ENCODE measurements around the gene TIMM17A. TPM values are rescaled to one million over a fixed set of nuclear protein-coding genes. Genes with fewer than 3 reads are reported as not detected.

TIMM17A gene
- total RNA-seq, 4 donors from 2014 or later: 37.8 to 40.9 (median 38.5) TPM

DNA sequence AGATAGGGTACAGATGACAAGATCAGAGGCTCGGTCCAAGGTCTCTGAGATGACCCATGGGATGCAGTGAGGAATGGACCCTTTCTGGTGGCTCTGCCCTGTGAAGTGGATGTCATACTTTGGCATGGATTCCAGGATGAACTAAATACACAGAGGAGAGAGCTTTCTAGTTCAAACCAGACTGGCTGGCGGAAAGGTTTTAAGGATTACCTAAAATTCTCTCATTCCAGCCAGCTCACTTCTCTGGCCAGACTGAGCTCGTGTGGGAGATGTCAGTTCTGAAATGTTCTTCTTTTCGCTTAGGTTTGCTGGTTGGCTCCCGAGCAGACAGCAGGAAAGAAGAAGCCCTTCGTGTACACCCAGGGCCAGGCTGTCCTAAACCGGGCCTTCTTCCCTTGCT, 33.3 kb downstream of the TIMM17A start:
- no peak for ATAC-seq
- Histone ChIP-seq H3K27me3 (no peaks in the 10 kb centered on the region), H3K4me3 (no peak overlapping the region), H3K27ac (no peak overlapping the region), H3K9me3 (no peaks in the 10 kb centered on the region), H3K4me1 (peaks cover 0 to 18% (median 3%) of the 10 kb centered on the region in 3 donors), H3K36me3 (peaks cover 0 to 52% of the 10 kb centered on the region in 2 donors)
- WGBS, 2 donors (ENCODE audit: low coverage in 1 of 2): 74 to 85% methylated on average over 4 to 7 of the region's 7 CpGs
- no peak for TF ChIP-seq POLR2AphosphoS5 (IDR thresholded peaks at IDR 0.05)
- TF ChIP-seq POLR2A (IDR thresholded peaks at IDR 0.05): no peak

DNA sequence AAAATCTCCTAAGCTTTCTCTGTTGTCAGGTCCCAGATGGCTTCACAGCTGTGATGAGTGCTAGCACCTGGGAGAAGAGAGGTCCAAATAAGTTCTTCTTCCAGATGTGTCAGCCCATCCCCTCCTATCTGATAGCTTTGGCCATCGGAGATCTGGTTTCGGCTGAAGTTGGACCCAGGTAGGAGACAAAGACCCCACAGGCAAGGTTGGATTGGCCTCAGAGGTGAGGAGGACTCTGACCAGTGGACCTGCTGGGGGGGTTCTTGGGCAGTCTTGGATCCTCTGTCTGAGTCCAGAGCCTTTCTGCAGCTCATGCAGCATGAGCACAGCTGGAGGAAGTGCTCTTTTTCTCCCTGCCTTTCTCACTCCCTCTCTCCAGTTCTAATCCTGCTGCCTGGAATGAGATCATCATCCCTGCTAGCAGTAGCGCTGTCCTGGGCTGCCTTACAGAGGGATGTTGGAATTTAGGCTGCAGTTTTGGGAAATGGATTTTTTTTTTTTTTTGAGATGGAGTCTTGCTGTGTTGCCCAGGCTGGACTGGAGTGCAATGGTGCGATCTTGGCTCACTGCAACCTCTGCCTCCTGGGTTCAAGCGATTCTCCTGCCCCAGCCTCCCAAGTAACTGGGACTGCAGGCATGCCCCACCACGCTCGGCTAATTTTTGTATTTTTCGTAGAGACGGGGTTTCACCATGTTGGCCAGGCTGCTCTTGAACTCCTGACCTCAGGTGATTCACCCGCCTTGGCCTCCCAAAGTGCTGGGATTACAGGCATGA, 34.2 kb downstream of the TIMM17A start:
- ATAC-seq: no peak
- no peaks in the 10 kb centered on the region for H3K9me3 ChIP-seq
- H3K27me3 ChIP-seq: no peaks in the 10 kb centered on the region
- H3K4me1 ChIP-seq: peaks cover 0 to 8% (median 0%) of the 10 kb centered on the region in 3 donors
- no peak overlapping the region for H3K27ac ChIP-seq
- 95% methylated on average over 7 of the region's 10 CpGs; no CpG with 5 or more reads in 1 of the 2 donors for WGBS, 2 donors (ENCODE audit: low coverage in 1 of 2)
- peaks cover 0 to 61% of the 10 kb centered on the region in 2 donors for H3K36me3 ChIP-seq
- TF ChIP-seq, protein P1, sequence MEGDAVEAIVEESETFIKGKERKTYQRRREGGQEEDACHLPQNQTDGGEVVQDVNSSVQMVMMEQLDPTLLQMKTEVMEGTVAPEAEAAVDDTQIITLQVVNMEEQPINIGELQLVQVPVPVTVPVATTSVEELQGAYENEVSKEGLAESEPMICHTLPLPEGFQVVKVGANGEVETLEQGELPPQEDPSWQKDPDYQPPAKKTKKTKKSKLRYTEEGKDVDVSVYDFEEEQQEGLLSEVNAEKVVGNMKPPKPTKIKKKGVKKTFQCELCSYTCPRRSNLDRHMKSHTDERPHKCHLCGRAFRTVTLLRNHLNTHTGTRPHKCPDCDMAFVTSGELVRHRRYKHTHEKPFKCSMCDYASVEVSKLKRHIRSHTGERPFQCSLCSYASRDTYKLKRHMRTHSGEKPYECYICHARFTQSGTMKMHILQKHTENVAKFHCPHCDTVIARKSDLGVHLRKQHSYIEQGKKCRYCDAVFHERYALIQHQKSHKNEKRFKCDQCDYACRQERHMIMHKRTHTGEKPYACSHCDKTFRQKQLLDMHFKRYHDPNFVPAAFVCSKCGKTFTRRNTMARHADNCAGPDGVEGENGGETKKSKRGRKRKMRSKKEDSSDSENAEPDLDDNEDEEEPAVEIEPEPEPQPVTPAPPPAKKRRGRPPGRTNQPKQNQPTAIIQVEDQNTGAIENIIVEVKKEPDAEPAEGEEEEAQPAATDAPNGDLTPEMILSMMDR (IDR thresholded peaks at IDR 0.05): no peak
- TF ChIP-seq POLR2A (IDR thresholded peaks at IDR 0.05) (no peak), POLR2AphosphoS5 (IDR thresholded peaks at IDR 0.05) (no peak), EP300 (IDR thresholded peaks at IDR 0.05) (no peak)
- no peak overlapping the region for H3K4me3 ChIP-seq

DNA sequence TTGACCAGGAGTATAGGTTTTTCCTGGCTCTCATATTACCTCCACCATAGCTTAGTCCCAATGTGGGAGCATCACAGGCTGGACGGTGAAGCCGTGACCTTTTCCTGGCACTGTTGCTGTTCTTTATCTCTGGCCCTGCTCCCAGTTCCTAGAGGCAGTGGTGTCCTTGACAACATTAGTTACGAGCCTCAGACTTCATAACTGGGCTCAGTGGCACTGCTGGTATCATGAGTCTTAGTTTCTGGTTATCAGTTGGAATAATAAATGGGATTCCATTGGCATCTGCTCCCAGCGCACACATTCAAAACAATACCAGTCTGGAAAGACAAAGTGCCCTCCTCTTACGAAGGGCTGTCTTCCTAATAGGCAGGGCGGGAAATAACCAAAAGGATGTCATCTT, 35.1 kb downstream of the TIMM17A start:
- Histone ChIP-seq H3K36me3 (peaks cover 0 to 70% of the 10 kb centered on the region in 2 donors), H3K9me3 (no peaks in the 10 kb centered on the region), H3K4me1 (no peaks in the 10 kb centered on the region), H3K27ac (no peak overlapping the region), H3K4me3 (no peak overlapping the region), H3K27me3 (no peaks in the 10 kb centered on the region)
- TF ChIP-seq POLR2AphosphoS5 (IDR thresholded peaks at IDR 0.05): no peak
- no peak for ATAC-seq
- WGBS, 2 donors (ENCODE audit: low coverage in 1 of 2): 33 to 73% methylated on average over 4 to 6 of the region's 6 CpGs

DNA sequence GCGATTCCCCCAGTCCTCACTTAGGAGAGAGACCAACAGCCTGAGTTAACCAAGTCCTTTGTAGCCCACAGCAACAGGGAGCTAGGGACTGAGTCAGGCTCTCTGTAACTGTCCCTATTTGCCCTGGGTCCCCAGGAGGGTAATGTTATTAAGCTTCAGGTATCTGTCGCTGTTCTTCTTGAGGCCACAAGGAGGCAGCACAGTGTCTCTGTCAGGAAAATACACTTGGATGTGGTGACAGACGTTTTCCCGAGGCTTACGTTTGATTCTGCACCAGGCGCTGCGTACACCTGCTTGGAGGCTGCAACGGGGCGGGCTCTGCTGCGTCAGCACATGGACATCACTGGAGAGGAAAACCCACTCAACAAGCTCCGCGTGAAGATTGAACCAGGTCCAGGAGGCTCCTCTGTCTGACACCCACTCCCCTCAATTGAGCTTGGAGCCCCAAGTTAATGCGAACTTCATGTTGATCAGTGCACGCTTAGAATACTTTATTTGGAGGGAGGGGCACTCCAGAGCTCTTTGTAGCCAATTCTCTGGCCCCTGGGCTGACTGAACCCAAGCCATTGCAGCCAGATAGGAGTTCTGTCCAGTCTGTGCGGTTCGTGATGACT, 44.4 kb downstream of the TIMM17A start:
- Histone ChIP-seq H3K4me3 (no peak overlapping the region), H3K27me3 (no peaks in the 10 kb centered on the region), H3K4me1 (no peaks in the 10 kb centered on the region), H3K36me3 (peaks cover 0 to 99% of the 10 kb centered on the region in 2 donors), H3K9me3 (no peaks in the 10 kb centered on the region), H3K27ac (no peak overlapping the region)
- no peak for ATAC-seq
- 78 to 89% methylated on average over 3 to 6 of the region's 16 CpGs for WGBS, 2 donors (ENCODE audit: low coverage in 1 of 2)
- TF ChIP-seq, protein P1 (IDR thresholded peaks at IDR 0.05): peak in 3 of 4 experiments; percentile 45 to 68 (median 52)
- no peak for TF ChIP-seq EP300 (IDR thresholded peaks at IDR 0.05)

DNA sequence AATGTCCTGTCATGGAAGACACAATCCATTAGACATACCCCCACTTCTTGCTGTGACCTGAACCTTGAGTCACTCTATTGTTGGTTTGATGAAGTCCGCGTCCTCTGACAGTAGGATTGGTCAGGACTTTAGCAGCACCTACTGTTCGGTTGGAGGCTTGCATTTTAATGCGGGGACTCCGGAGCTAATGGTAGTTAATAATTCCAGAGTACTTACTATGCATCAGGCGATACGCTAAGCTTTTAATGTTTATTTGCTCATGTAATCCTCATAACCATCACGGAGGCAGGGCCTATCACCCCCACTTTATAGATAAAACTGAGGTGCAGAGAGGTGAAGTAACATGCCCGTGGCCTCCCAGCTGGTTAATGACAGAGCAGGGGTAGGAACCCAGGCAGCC, 47.2 kb downstream of the TIMM17A start:
- Histone ChIP-seq H3K4me3 (no peak overlapping the region), H3K27ac (no peak overlapping the region), H3K9me3 (no peaks in the 10 kb centered on the region), H3K27me3 (no peaks in the 10 kb centered on the region), H3K4me1 (no peaks in the 10 kb centered on the region), H3K36me3 (peaks cover 0 to 99% of the 10 kb centered on the region in 2 donors)
- TF ChIP-seq, protein P1 (IDR thresholded peaks at IDR 0.05): no peak
- TF ChIP-seq POLR2AphosphoS5 (IDR thresholded peaks at IDR 0.05) (no peak), EP300 (IDR thresholded peaks at IDR 0.05) (no peak), POLR2A (IDR thresholded peaks at IDR 0.05) (no peak)
- no CpG with 5 or more reads among the region's 9 CpGs for WGBS, 2 donors (ENCODE audit: low coverage in 1 of 2)
- no peak for ATAC-seq

DNA sequence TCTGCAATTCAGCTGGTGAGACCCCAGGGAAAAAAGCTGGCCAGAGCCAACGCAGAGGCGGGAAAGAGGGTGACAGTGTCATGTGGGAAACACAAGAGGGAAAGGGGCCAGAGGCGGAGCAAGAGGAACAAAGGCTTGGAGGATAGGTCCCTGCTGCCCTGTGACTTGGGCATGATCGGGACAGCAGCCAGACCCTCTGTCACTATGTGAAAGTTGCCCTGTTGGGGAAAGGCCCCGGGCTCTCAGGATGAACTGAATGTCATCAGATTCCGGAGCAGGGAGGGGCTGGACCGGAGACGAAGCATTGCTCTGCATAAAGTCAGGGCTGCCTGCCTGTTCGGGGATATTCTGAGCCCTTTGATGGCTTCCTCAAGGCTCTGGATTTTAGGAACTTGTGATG, 49.4 kb downstream of the TIMM17A start:
- no peaks in the 10 kb centered on the region for H3K27me3 ChIP-seq
- H3K4me1 ChIP-seq: peaks cover 0 to 4% (median 0%) of the 10 kb centered on the region in 3 donors
- no peak overlapping the region for H3K4me3 ChIP-seq
- TF ChIP-seq POLR2AphosphoS5 (IDR thresholded peaks at IDR 0.05) (no peak), POLR2A (IDR thresholded peaks at IDR 0.05) (no peak)
- no peak for ATAC-seq
- H3K36me3 ChIP-seq: peaks cover 0 to 84% of the 10 kb centered on the region in 2 donors
- WGBS, 2 donors (ENCODE audit: low coverage in 1 of 2): 70% methylated on average over 2 to 7 of the region's 9 CpGs
- H3K9me3 ChIP-seq: no peaks in the 10 kb centered on the region
- H3K27ac ChIP-seq: no peak overlapping the region
